Endothelial cell of umbilical vein (primary cell): Measurements from ENCODE around the gene ZFAND6. TPM values are rescaled to one million over a fixed set of nuclear protein-coding genes. Genes with fewer than 3 reads are reported as not detected.

Experiments
- BruUV-seq: library from RNA; stranded (reverse); fragments of 400-500 nt; replicated peaks from 2 replicates; lab custom pipeline; 2021; lab: Mats Ljungman, UMichigan
- CTCF ChIA-PET: fragments of 300-600, 350-600 bp; sonication (Branson Sonifier 250); formaldehyde crosslinking; loops from one replicate; lab custom pipeline; 2021; ENCODE audit warnings: antibody characterized with exemption, inconsistent platforms; lab: Charles Lee
- POLR2A ChIA-PET: fragments of 300-600, 350-600 bp; sonication (Branson Sonifier 250); formaldehyde crosslinking; loops from one replicate; lab custom pipeline; 2021; ENCODE audit warnings: antibody characterized with exemption, inconsistent platforms; lab: Charles Lee
- DNase-seq: peaks from one replicate; pipeline ENCODE4 v3.0.0-alpha.2; 2011; ENCODE audit warnings: low read depth, low spot score
- FAIRE-seq: peaks from 2 replicates; lab custom pipeline; 2011; peaks lifted over from hg19 to GRCh38; lab: Jason Lieb, UNC
- H2AFZ ChIP-seq: 2 replicates; pipeline ENCODE4 v1.6.0; 2012; ENCODE audit warnings: low read depth, low read length, control low read depth, inconsistent platforms
- H3K27ac ChIP-seq: 2 replicates; pipeline ENCODE4 v1.5.1; 2011; ENCODE audit warnings: low read depth, mild to moderate bottlenecking, control low read depth, low read length, moderate library complexity; ENCODE audit not compliant: insufficient read depth
- H3K27me3 ChIP-seq, 2 experiments: 2 replicates each; pipeline versions ENCODE4 v1.6.0 to v1.6.1; 2011; ENCODE audit warnings: low read length in 2 of 2, mixed read lengths in 1 of 2; ENCODE audit not compliant: control insufficient read depth in 2 of 2, insufficient read depth in 2 of 2
- H3K36me3 ChIP-seq, 2 experiments: 2 replicates in 1 of 2; 3 replicates in 1 of 2; pipeline ENCODE4 v1.5.1; 2011; ENCODE audit warnings: low read length in 2 of 2, mild to moderate bottlenecking in 1 of 2, moderate library complexity in 1 of 2; ENCODE audit not compliant: control insufficient read depth in 2 of 2, insufficient read depth in 2 of 2; ENCODE audit errors: extremely low read depth in 1 of 2
- H3K4me1 ChIP-seq: 3 replicates; pipeline ENCODE4 v1.5.1; 2011; ENCODE audit warnings: mild to moderate bottlenecking, low read length; ENCODE audit not compliant: control insufficient read depth, insufficient read depth; ENCODE audit errors: extremely low read depth
- H3K4me2 ChIP-seq: 2 replicates; pipeline ENCODE4 v1.6.1; 2011; ENCODE audit warnings: low read length, control low read depth, mixed read lengths; ENCODE audit not compliant: insufficient read depth
- H3K4me3 ChIP-seq, 3 experiments: fragments of 200-600 bp in 1 of 3; sonication (generic), shearing (Covaris generic) in 1 of 3; replicated peaks in 1 of 3; 2 replicates each; pipeline ENCODE4 v1.5.1; 2011 to 2016; ENCODE audit warnings: control low read depth in 3 of 3, low read length in 3 of 3, mild to moderate bottlenecking in 2 of 3, inconsistent platforms in 1 of 3, low read depth in 1 of 3, moderate library complexity in 1 of 3; ENCODE audit not compliant: insufficient read depth in 1 of 3
- H3K79me2 ChIP-seq: 2 replicates; pipeline ENCODE4 v1.6.0; 2012; ENCODE audit warnings: low read length, inconsistent platforms; ENCODE audit not compliant: control insufficient read depth, insufficient read depth
- H3K9ac ChIP-seq: replicated peaks from 2 replicates; pipeline ENCODE3; 2011; ENCODE audit warnings: low read length, control low read depth; ENCODE audit not compliant: insufficient read depth; ENCODE audit errors: extremely low read depth
- H3K9me1 ChIP-seq: replicated peaks from 3 replicates; pipeline ENCODE4 v1.6.0; 2011; ENCODE audit warnings: mild to moderate bottlenecking, low read length; ENCODE audit not compliant: control insufficient read depth, insufficient read depth; ENCODE audit errors: extremely low read depth
- H3K9me3 ChIP-seq: replicated peaks from 2 replicates; pipeline ENCODE4 v1.5.1; 2012; ENCODE audit warnings: low read length, inconsistent platforms; ENCODE audit not compliant: control insufficient read depth, insufficient read depth
- H4K20me1 ChIP-seq: replicated peaks from 2 replicates; pipeline ENCODE3; 2011; ENCODE audit warnings: mild to moderate bottlenecking, low read length; ENCODE audit not compliant: control insufficient read depth, insufficient read depth; ENCODE audit errors: extremely low read depth
- CTCF ChIP-seq, 2 donors: IDR thresholded peaks; 1 replicate in 1 of 2; 2 replicates in 1 of 2; pipeline ENCODE4 v1.5.1; 2011; ENCODE audit warnings: low read length in 2 of 2, mild to moderate bottlenecking in 2 of 2, moderate library complexity in 2 of 2, control low read depth in 1 of 2, inconsistent platforms in 1 of 2, low read depth in 1 of 2; ENCODE audit not compliant: insufficient read depth in 1 of 2; ENCODE audit errors: extremely low read depth in 1 of 2
- EZH2 ChIP-seq: IDR thresholded peaks from 2 replicates; pipeline ENCODE4 v1.6.1; 2012; ENCODE audit warnings: borderline replicate concordance, low read depth, mild to moderate bottlenecking, moderate library complexity, low read length, inconsistent platforms; ENCODE audit not compliant: severe bottlenecking
- FOS ChIP-seq: IDR thresholded peaks from 2 replicates; pipeline ENCODE4 v1.6.1; 2011; ENCODE audit warnings: mild to moderate bottlenecking, low read length, moderate library complexity, borderline replicate concordance; ENCODE audit not compliant: insufficient read depth
- GATA2 ChIP-seq: IDR thresholded peaks from 2 replicates; pipeline ENCODE4 v1.7.0; 2011; ENCODE audit warnings: low read depth, mild to moderate bottlenecking, moderate library complexity, mixed read lengths, low read length; ENCODE audit not compliant: insufficient read length, insufficient read depth
- JUN ChIP-seq: IDR thresholded peaks from 2 replicates; pipeline ENCODE4 v1.6.1; 2011; ENCODE audit warnings: borderline replicate concordance, low read depth; ENCODE audit not compliant: insufficient read length, insufficient read depth
- MAX ChIP-seq: IDR thresholded peaks from 2 replicates; pipeline ENCODE4 v1.6.1; 2011; ENCODE audit not compliant: insufficient read depth, insufficient read length
- MYC ChIP-seq: IDR thresholded peaks from one replicate; pipeline ENCODE4 v1.6.1; 2011; ENCODE audit warnings: mild to moderate bottlenecking, low read depth, low read length
- POLR2A ChIP-seq: IDR thresholded peaks from 2 replicates; pipeline ENCODE4 v1.6.1; 2012; ENCODE audit warnings: low read depth, mild to moderate bottlenecking, control low read depth, low read length
- POLR2AphosphoS5 ChIP-seq: IDR thresholded peaks from 2 replicates; pipeline ENCODE4 v1.6.1; 2012; ENCODE audit warnings: low read depth, mild to moderate bottlenecking, control low read depth, low read length, moderate library complexity; ENCODE audit not compliant: insufficient read depth
- dilution Hi-C: fragments of 300-500 bp; cut with MboI; formaldehyde crosslinking; loops from one replicate; pipeline ENCODE4 v1.15.0; 2019; ENCODE audit warnings: low sequenced_read_pairs; ENCODE audit not compliant: extremely low pct_ligation_motif_present
- intact Hi-C: fragments of 100-400 bp; cut with micrococcal nuclease; formaldehyde crosslinking; loops from one replicate; pipeline ENCODE4 v1.10.0; 2022
- polyA plus RNA-seq, 4 experiments: library from polyadenylated mRNA; depleted of rRNA in 3 of 4; stranded (reverse) in 3 of 4; unstranded in 1 of 4; fragments of >200 nt; gene quantifications; 2 replicates each; pipeline versions ENCODE4 v1.2.1 to v1.2.3, GENCODE V29; 2011 to 2012; ENCODE audit warnings: missing spikeins in 1 of 4
- total RNA-seq: library from RNA; stranded (reverse); gene quantifications from 2 replicates; pipeline ENCODE4 v1.2.3, GENCODE V29; 2021

Gene ZFAND6
- total and polyA plus RNA-seq, 2 donors (not counting 3 experiments of a cell fraction or from before 2014, with no cell fraction given) = 50.3 to 97.9 TPM

GRCh38 chr15:80036071-80036470 lies 23.4 kb upstream of the ZFAND6 start:
- no peak for DNase-seq

More at GRCh38 chr15:80036071-80036470, 23.4 kb upstream of the ZFAND6 start:
- H4K20me1 ChIP-seq = no peaks in the 10 kb centered on the region
- no peak overlapping the region for H3K9ac ChIP-seq
- no peak overlapping the region for H3K4me3 ChIP-seq
- CTCF ChIA-PET = interaction anchor here (1.0 to 1.5 kb wide), 2 partner anchors 22 to 182 kb away, joined by 3 read pairs; no protein-coding TSS in a partner anchor
- no peaks in the 10 kb centered on the region for H3K9me1 ChIP-seq
- intact Hi-C loops = no loop called here
- no peak for FAIRE-seq
- H3K4me1 ChIP-seq = peaks cover 18% of the 10 kb centered on the region
- no peak overlapping the region for H3K4me2 ChIP-seq
- no peak overlapping the region for H3K27ac ChIP-seq
- H3K36me3 ChIP-seq = no peaks in the 10 kb centered on the region
- POLR2A ChIA-PET = no interaction called here
- no TSS peak for BruUV-seq
- dilution Hi-C loops = no loop called here
- H3K9me3 ChIP-seq = no peaks in the 10 kb centered on the region
- TF ChIP-seq GATA2 (no peak), MAX (no peak), CTCF (IDR thresholded peaks at IDR 0.05; ENCODE audit: extremely low read depth in 1 of 2, insufficient read depth in 1 of 2, low read depth in 1 of 2, low read length in 2 of 2) (no peak), EZH2 (no peak), MYC (no peak), JUN (no peak), POLR2A (no peak), FOS (no peak), POLR2AphosphoS5 (no peak)
- no peaks in the 10 kb centered on the region for H3K27me3 ChIP-seq
- H3K79me2 ChIP-seq = no peaks in the 10 kb centered on the region
- H2AFZ ChIP-seq = no peak overlapping the region
